ENCODE results near the gene RPRD2.

DNA sequence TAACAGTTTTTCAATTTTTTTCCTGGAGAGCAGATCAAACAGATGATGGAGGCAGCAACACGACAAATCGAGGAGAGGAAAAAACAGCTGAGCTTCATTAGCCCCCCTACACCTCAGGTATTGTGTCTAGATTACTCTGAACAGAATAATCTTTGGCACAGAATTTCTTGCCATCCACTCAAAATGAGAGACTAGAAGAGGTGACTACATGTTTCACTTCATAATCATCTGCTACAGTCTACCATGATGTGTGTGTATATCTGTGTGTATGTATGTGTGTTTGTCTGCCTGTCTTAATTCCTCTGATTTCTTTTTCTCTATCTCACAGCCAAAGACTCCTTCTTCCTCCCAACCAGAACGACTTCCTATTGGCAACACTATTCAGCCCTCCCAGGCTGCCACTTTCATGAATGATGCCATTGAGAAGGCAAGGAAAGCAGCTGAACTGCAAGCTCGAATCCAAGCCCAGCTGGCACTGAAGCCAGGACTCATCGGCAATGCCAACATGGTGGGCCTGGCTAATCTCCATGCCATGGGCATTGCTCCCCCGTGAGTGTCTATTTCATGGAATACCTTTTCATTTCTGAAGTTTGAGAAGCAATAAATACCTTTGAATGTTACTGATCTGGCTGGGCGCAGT lies 31.2 kb upstream of the RPRD2 start:
- TF ChIP-seq POLR2AphosphoS5 (IDR thresholded peaks at IDR 0.05; ENCODE audit: low read depth) (no peak), CTCF (IDR thresholded peaks at IDR 0.05; ENCODE audit: insufficient read depth, low read length) (no peak)
